Measurements from ENCODE around the gene C1QA. TPM values are rescaled to one million over a fixed set of nuclear protein-coding genes. Genes with fewer than 3 reads are reported as not detected.

The C1QA gene
- total and polyA plus RNA-seq, 2 of the 4 experiments (the other 2 are of a cell fraction): not detected

DNA sequence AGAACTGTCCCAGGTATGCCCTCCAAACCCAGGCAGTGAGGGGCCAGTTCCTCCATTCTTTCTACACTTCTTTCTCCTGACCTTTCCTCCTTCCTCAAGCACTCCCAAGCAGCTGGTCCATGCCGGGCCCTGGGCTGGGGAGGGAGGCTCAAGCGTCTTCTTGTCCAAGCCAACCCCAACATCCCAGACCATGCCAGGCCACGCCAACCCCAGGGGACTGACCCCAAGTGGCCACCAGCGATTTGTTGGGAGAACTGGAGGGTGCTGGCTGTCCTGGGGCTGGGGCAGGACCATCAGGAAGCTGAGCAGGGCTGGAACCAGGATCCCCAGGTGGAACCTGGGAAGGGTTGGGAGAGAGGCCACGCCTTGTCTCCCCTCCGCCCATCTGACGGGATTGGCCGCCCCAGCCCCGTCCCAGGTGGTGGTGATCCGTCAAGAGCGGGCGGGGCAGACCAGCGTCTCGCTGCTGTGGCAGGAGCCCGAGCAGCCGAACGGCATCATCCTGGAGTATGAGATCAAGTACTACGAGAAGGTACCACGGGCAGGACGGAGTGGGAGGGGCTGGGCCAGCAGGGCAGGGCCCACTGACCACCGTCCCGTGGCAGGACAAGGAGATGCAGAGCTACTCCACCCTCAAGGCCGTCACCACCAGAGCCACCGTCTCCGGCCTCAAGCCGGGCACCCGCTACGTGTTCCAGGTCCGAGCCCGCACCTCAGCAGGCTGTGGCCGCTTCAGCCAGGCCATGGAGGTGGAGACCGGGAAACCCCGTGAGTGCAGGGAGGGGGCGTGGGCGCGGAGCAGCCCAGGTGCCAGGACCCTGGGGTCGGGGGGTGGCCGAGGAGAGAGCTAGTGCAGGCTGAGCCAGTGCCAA is 43.3 kb upstream of the C1QA start:
- no peak overlapping the region for H3K4me2 ChIP-seq (ENCODE audit: low read depth, low read length)
- H3K9me3 ChIP-seq (ENCODE audit: control insufficient read depth, insufficient read depth, low read length): no peaks in the 10 kb centered on the region
- in situ Hi-C loops (cut with MboI; ENCODE audit: low sequenced_read_pairs): no loop called here
- DNase-seq (no peak), ATAC-seq (ENCODE audit: low read depth) (no peak)
- dilution Hi-C loops (cut with HindIII; ENCODE audit: low sequenced_read_pairs, unreplicated experiment): no loop called here
- intact Hi-C loops (cut with micrococcal nuclease): no loop called here
- H3K36me3 ChIP-seq (ENCODE audit: control insufficient read depth, insufficient read depth, low read length): no peaks in the 10 kb centered on the region
- H2BK5ac ChIP-seq (ENCODE audit: low read depth, low read length, poor library complexity, severe bottlenecking): no peak overlapping the region
- no peak overlapping the region for H2AK9ac ChIP-seq (replicated peaks; ENCODE audit: low read depth, low read length, poor library complexity)
- POLR2A ChIA-PET (ENCODE audit: unreplicated experiment): no interaction called here
- H2BK20ac ChIP-seq (ENCODE audit: low read depth, low read length): no peak overlapping the region
- H4K8ac ChIP-seq (ENCODE audit: low read depth in 2 of 2, low read length in 2 of 2): no peak overlapping the region
- H2AK5ac ChIP-seq (ENCODE audit: low read depth, low read length): no peak overlapping the region
- H3K23ac ChIP-seq (ENCODE audit: low read depth, low read length): no peak overlapping the region
- no peak overlapping the region for H4K5ac ChIP-seq (ENCODE audit: low read depth, low read length)
- H3K4ac ChIP-seq (ENCODE audit: low read depth, low read length): no peak overlapping the region
- TF ChIP-seq NFE2L2 (IDR thresholded peaks at IDR 0.05; ENCODE audit: low read depth, low read length): no peak
- TF ChIP-seq RAD21 (IDR thresholded peaks at IDR 0.05; ENCODE audit: low read length): no peak
- no peak for TF ChIP-seq SMC3 (IDR thresholded peaks at IDR 0.05; ENCODE audit: low read depth, low read length)
- TF ChIP-seq BHLHE40 (IDR thresholded peaks at IDR 0.05; ENCODE audit: low read depth, low read length): no peak
- TF ChIP-seq CEBPB (IDR thresholded peaks at IDR 0.05; ENCODE audit: low read depth, low read length): no peak
- TF ChIP-seq USF2 (IDR thresholded peaks at IDR 0.05; ENCODE audit: low read depth, low read length): no peak
- TF ChIP-seq RCOR1 (IDR thresholded peaks at IDR 0.05; ENCODE audit: insufficient replicate concordance, low read length): no peak
- no peak for TF ChIP-seq MAZ (IDR thresholded peaks at IDR 0.05; ENCODE audit: borderline replicate concordance, low read depth, low read length)
- H3K18ac ChIP-seq (ENCODE audit: low read depth, low read length): no peak overlapping the region
- no peak overlapping the region for H2BK120ac ChIP-seq (ENCODE audit: low read depth, low read length)
- no peaks in the 10 kb centered on the region for H3K79me1 ChIP-seq (ENCODE audit: low read depth in 1 of 2, low read length in 2 of 2)
- 49% methylated on average over 8 of the region's 38 CpGs; no CpG with 5 or more reads in 1 of the 2 experiments for WGBS, 2 experiments (ENCODE audit: extremely low coverage in 2 of 2, insufficient read length in 1 of 2)
- no TSS peak for BruUV-seq (replicated peaks)
- no peaks in the 10 kb centered on the region for H4K20me1 ChIP-seq (ENCODE audit: insufficient read depth, low read length)
- H4K91ac ChIP-seq (ENCODE audit: insufficient read depth, low read depth, low read length): no peak overlapping the region
- no peaks in the 10 kb centered on the region for H3K9me1 ChIP-seq (ENCODE audit: insufficient read depth, low read length)
- H3K14ac ChIP-seq (replicated peaks; ENCODE audit: low read depth, low read length): no peak overlapping the region
- H2BK15ac ChIP-seq (ENCODE audit: low read depth, low read length): no peak overlapping the region
- peaks cover 65% of the 10 kb centered on the region for H3K27me3 ChIP-seq (ENCODE audit: control insufficient read depth, insufficient read depth, low read length)
- no peak overlapping the region for H3K4me3 ChIP-seq (ENCODE audit: insufficient read depth, low read depth, low read length)
- no peak overlapping the region for H3K56ac ChIP-seq (ENCODE audit: extremely low read depth, insufficient read depth, low read length)
- H3K4me1 ChIP-seq (ENCODE audit: control insufficient read depth, insufficient read depth, low read length): no peaks in the 10 kb centered on the region
- H2AFZ ChIP-seq (replicated peaks; ENCODE audit: low read length, poor library complexity): peak overlapping the region; percentile 14
- H3K27ac ChIP-seq (ENCODE audit: insufficient read depth, low read length): no peak overlapping the region
- CTCF ChIA-PET: no interaction called here
- no peak overlapping the region for H3K9ac ChIP-seq (ENCODE audit: low read depth, low read length)

Measured in IMR-90 (cell line).